Neural cell (in vitro differentiated cells): ENCODE results near the gene SHISA5.
"Not testable (repeated sequence)": the region's sequence is repeated elsewhere in the genome, so short reads cannot be mapped to it uniquely, and the experiment has no call there.

ENCODE experiments used
- CTCF ChIP-seq: fragments of 450-650 bp; IDR thresholded peaks from 2 replicates; pipeline ENCODE4 v1.5.1; 2014; ENCODE audit warnings: antibody characterized with exemption, mild to moderate bottlenecking, moderate library complexity; ENCODE audit not compliant: poor library complexity, severe bottlenecking
- EP300 ChIP-seq: fragments of 450-650 bp; conservative IDR thresholded peaks from 2 replicates; pipeline ENCODE4 v1.6.1; 2014; ENCODE audit warnings: antibody characterized with exemption, mild to moderate bottlenecking, moderate library complexity; ENCODE audit not compliant: poor library complexity, severe bottlenecking
- EZH2 ChIP-seq: fragments of 200-600, 300-800 bp; shearing (Covaris generic), sonication (generic); IDR thresholded peaks from 2 replicates; pipeline ENCODE4 v1.6.1; 2014; ENCODE audit warnings: antibody characterized with exemption, low read length, borderline replicate concordance, mild to moderate bottlenecking; ENCODE audit not compliant: insufficient read depth, poor library complexity, severe bottlenecking

GRCh38 chr3:48482822-48483221, 21.2 kb downstream of the SHISA5 start:
- TF ChIP-seq EP300, CTCF, EZH2: not testable (repeated sequence)
